GM12878 (cell line): ENCODE measurements around the gene SLC2A4. TPM values are rescaled to one million over a fixed set of nuclear protein-coding genes. Genes with fewer than 3 reads are reported as not detected.

Experiments
- ATF2 ChIP-seq: IDR thresholded peaks from 2 replicates; pipeline ENCODE4 v1.6.1; 2012; ENCODE audit warnings: low read length, inconsistent platforms
- BHLHE40 ChIP-seq, 2 experiments: fragments of 450-650 bp in 1 of 2; IDR thresholded peaks; 2 replicates each; pipeline ENCODE4 v1.6.1; 2011 to 2017; ENCODE audit warnings: low read depth in 2 of 2, borderline replicate concordance in 1 of 2, improper control_type of control experiment in 1 of 2, low read length in 1 of 2, mild to moderate bottlenecking in 1 of 2
- CTCF ChIP-seq, 3 experiments: IDR thresholded peaks in 2 of 3; conservative IDR thresholded peaks in 1 of 3; 2 replicates each; pipeline ENCODE4 v1.5.1; 2011; ENCODE audit warnings: low read depth in 3 of 3, low read length in 3 of 3, mild to moderate bottlenecking in 3 of 3, control low read depth in 2 of 3, moderate library complexity in 2 of 3, inconsistent platforms in 1 of 3, mixed read lengths in 1 of 3; ENCODE audit not compliant: control insufficient read depth in 2 of 3, insufficient read depth in 1 of 3; ENCODE audit errors: extremely low read depth in 1 of 3
- EGR1 ChIP-seq, 2 experiments: IDR thresholded peaks; 1 replicate in 1 of 2; 2 replicates in 1 of 2; pipeline ENCODE4 v1.6.1; 2011 to 2012; ENCODE audit warnings: low read depth in 2 of 2, low read length in 2 of 2, borderline replicate concordance in 1 of 2, mild to moderate bottlenecking in 1 of 2, moderate library complexity in 1 of 2
- FOS ChIP-seq: IDR thresholded peaks from 3 replicates; pipeline ENCODE4 v1.6.1; 2011; ENCODE audit warnings: borderline replicate concordance; ENCODE audit not compliant: insufficient read length; ENCODE audit errors: extremely low read depth
- FOXK2 ChIP-seq: fragments of 450-650 bp; IDR thresholded peaks from 2 replicates; pipeline ENCODE4 v1.6.1; 2017; ENCODE audit warnings: mild to moderate bottlenecking, moderate library complexity
- HDGF ChIP-seq: fragments of 450-650 bp; IDR thresholded peaks from 2 replicates; pipeline ENCODE4 v1.6.1; 2016; ENCODE audit warnings: antibody characterized with exemption
- IKZF1 ChIP-seq: fragments of 450-650 bp; conservative IDR thresholded peaks from 2 replicates; pipeline ENCODE4 v1.6.1; 2017; ENCODE audit warnings: antibody characterized with exemption, mild to moderate bottlenecking
- IRF5 ChIP-seq: fragments of 450-650 bp; IDR thresholded peaks from 2 replicates; pipeline ENCODE4 v1.6.1; 2017; ENCODE audit warnings: borderline replicate concordance
- JUNB ChIP-seq: IDR thresholded peaks from 2 replicates; pipeline ENCODE4 v1.6.1; 2016; ENCODE audit warnings: antibody characterized with exemption, mild to moderate bottlenecking
- KAT2A ChIP-seq: conservative IDR thresholded peaks from 2 replicates; pipeline ENCODE4 v1.6.1; 2011; ENCODE audit warnings: low read depth, low read length; ENCODE audit not compliant: control insufficient read depth
- NFIC ChIP-seq: IDR thresholded peaks from 2 replicates; pipeline ENCODE4 v1.6.1; 2012; ENCODE audit warnings: low read depth, mild to moderate bottlenecking, inconsistent platforms, low read length, moderate library complexity
- PBX3 ChIP-seq: IDR thresholded peaks from 2 replicates; pipeline ENCODE4 v1.6.1; 2011; ENCODE audit warnings: mild to moderate bottlenecking, low read depth, low read length, moderate library complexity; ENCODE audit not compliant: insufficient replicate concordance
- PKNOX1 ChIP-seq: fragments of 450-650 bp; IDR thresholded peaks from 2 replicates; pipeline ENCODE4 v1.6.1; 2016; ENCODE audit warnings: mild to moderate bottlenecking
- POLR2A ChIP-seq: IDR thresholded peaks from 2 replicates; pipeline ENCODE4 v1.6.1; 2011; ENCODE audit warnings: low read depth, mild to moderate bottlenecking, low read length
- POU2F2 ChIP-seq: IDR thresholded peaks from 3 replicates; pipeline ENCODE4 v1.6.1; 2011; ENCODE audit warnings: low read depth, mild to moderate bottlenecking, low read length, borderline replicate concordance
- SMARCA5 ChIP-seq: fragments of 450-650 bp; IDR thresholded peaks from 2 replicates; pipeline ENCODE4 v1.6.1; 2017; ENCODE audit warnings: mild to moderate bottlenecking
- SMC3 ChIP-seq: IDR thresholded peaks from 2 replicates; pipeline ENCODE4 v1.6.1; 2011; ENCODE audit warnings: low read length, improper control_type of control experiment, borderline replicate concordance
- SREBF1 ChIP-seq: IDR thresholded peaks from 2 replicates; pipeline ENCODE4 v1.6.1; 2012; ENCODE audit warnings: mild to moderate bottlenecking, low read length
- SREBF2 ChIP-seq: IDR thresholded peaks from 2 replicates; pipeline ENCODE4 v1.6.1; 2012; ENCODE audit warnings: mild to moderate bottlenecking, low read length
- TARDBP ChIP-seq: IDR thresholded peaks from 2 replicates; pipeline ENCODE4 v1.6.1; 2016; ENCODE audit warnings: borderline replicate concordance
- WRNIP1 ChIP-seq: IDR thresholded peaks from 2 replicates; pipeline ENCODE4 v1.6.1; 2011; ENCODE audit warnings: low read depth, low read length, improper control_type of control experiment, borderline replicate concordance
- ZNF274 ChIP-seq: IDR thresholded peaks from one replicate; pipeline ENCODE4 v1.8.0; 2011; ENCODE audit not compliant: insufficient read length, insufficient read depth
- ZNF622 ChIP-seq: fragments of 450-650 bp; IDR thresholded peaks from 2 replicates; pipeline ENCODE4 v1.6.1; 2017; ENCODE audit warnings: mild to moderate bottlenecking, inconsistent platforms
- ZZZ3 ChIP-seq: IDR thresholded peaks from 2 replicates; pipeline ENCODE4 v1.6.1; 2011; ENCODE audit warnings: low read depth; ENCODE audit not compliant: control insufficient read depth, insufficient read length
- polyA plus RNA-seq, 11 experiments: library from polyadenylated mRNA; depleted of rRNA in 4 of 11; unstranded in 6 of 11; stranded (reverse) in 5 of 11; fragments of >200 nt; fragmentation: Nextera tagmentation in 4 of 11; fragmentation: Illumina TruSeq in 1 of 11; extraction: Ambion mirVana in 4 of 11; extraction: Trizol in 1 of 11; gene quantifications; 1 replicate in 1 of 11; 2 replicates in 10 of 11; pipeline versions ENCODE4 v1.2.1 to v1.2.3, GENCODE V29; 2011 to 2016; ENCODE audit warnings: inconsistent platforms in 2 of 11, missing spikeins in 2 of 11, low read depth in 1 of 11
- total RNA-seq, 4 experiments: library from RNA; depleted of rRNA in 3 of 4; stranded (reverse); fragments of >200 nt in 3 of 4; fragmentation: Illumina TruSeq in 1 of 4; extraction: Trizol in 1 of 4; gene quantifications; 2 replicates each; pipeline versions ENCODE4 v1.2.1 to v1.2.3, GENCODE V29; 2013 to 2021

SLC2A4 gene
- total and polyA plus RNA-seq, 10 of the 15 experiments (the other 5 are each of a cell fraction or from before 2014, with no cell fraction given): 0.03 to 0.23 (median 0.04) TPM; not detected in 4

GRCh38 chr17:7308625-7309433, 27.3 kb downstream of the SLC2A4 start (continued):
- TF ChIP-seq PBX3 (peak; percentile 3), ZNF622 (no peak), KAT2A (no peak), CTCF (IDR thresholded peaks at IDR 0.05 in 2 of 3, conservative IDR thresholded peaks at IDR 0.05 in 1 of 3; ENCODE audit: control insufficient read depth in 2 of 3, extremely low read depth in 1 of 3, insufficient read depth in 1 of 3, low read depth in 3 of 3, low read length in 3 of 3) (no peak), SMARCA5 (no peak), ZNF274 (no peak), POU2F2 (no peak), BHLHE40 (IDR thresholded peaks at IDR 0.05; ENCODE audit: borderline replicate concordance in 1 of 2, low read depth in 2 of 2, low read length in 1 of 2) (peak; percentile 28 to 32; a peak in 2 of 4 replicates), FOS (no peak), POLR2A (peak; percentile 51), ATF2 (peak; percentile 56), PKNOX1 (peak; percentile 50; the same call in 1 of the 2 replicates), HDGF (peak; percentile 30; the same call in 1 of the 2 replicates), SMC3 (no peak), IKZF1 (peak; percentile 31), SREBF1 (no peak), IRF5 (no peak), NFIC (peak; percentile 62; the same call in 1 of the 2 replicates), SREBF2 (no peak), JUNB (no peak), EGR1 (IDR thresholded peaks at IDR 0.05; ENCODE audit: borderline replicate concordance in 1 of 2, low read depth in 2 of 2, low read length in 2 of 2) (no peak), FOXK2 (peak; percentile 58; the same call in 1 of the 2 replicates), ZZZ3 (no peak), WRNIP1 (peak; percentile 77), TARDBP (no peak)
